ENCODE data around the gene CHST8.

- TF ChIP-seq GATA2 (IDR thresholded peaks at IDR 0.05; ENCODE audit: low read depth, low read length): no peak
- TF ChIP-seq GATA3 (IDR thresholded peaks at IDR 0.05; ENCODE audit: low read depth, low read length): no peak
Measured at GRCh38 chr19:33730858-33731607, 109.3 kb downstream of the CHST8 start.
